ENCODE data around the gene SPEM1.

- TF ChIP-seq POLR2AphosphoS2 (IDR thresholded peaks at IDR 0.05; ENCODE audit: low read depth, low read length), result no peak
- TF ChIP-seq RCOR1 (conservative IDR thresholded peaks at IDR 0.05; ENCODE audit: low read depth, low read length), result no peak
- no peak for TF ChIP-seq CTCF (IDR thresholded peaks at IDR 0.05 in 2 of 3, conservative IDR thresholded peaks at IDR 0.05 in 1 of 3; ENCODE audit: control insufficient read depth in 2 of 3, extremely low read depth in 1 of 3, insufficient read depth in 1 of 3, low read depth in 3 of 3, low read length in 3 of 3)
- TF ChIP-seq MLLT1 (IDR thresholded peaks at IDR 0.05), result no peak
- no peak for TF ChIP-seq TCF7 (IDR thresholded peaks at IDR 0.05; ENCODE audit: borderline replicate concordance)
- TF ChIP-seq SPI1 (IDR thresholded peaks at IDR 0.05; ENCODE audit: borderline replicate concordance, insufficient read depth, low read depth, low read length), result no peak
- TF ChIP-seq ZBTB33 (IDR thresholded peaks at IDR 0.05), result no peak
- TF ChIP-seq FOXM1 (IDR thresholded peaks at IDR 0.05; ENCODE audit: low read depth, low read length), result no peak
- TF ChIP-seq CEBPB (IDR thresholded peaks at IDR 0.05; ENCODE audit: borderline replicate concordance in 1 of 2, low read depth in 2 of 2, low read length in 2 of 2), result no peak
- no peak for TF ChIP-seq JUNB (IDR thresholded peaks at IDR 0.05)
Measured at GRCh38 chr17:7423679-7424078, 3.6 kb downstream of the SPEM1 start.

All from GM12878 (cell line).